HL-60 (cell line): Measurements from ENCODE around the gene TNIK.

Source experiments
- GABPA ChIP-seq: IDR thresholded peaks from 2 replicates; pipeline ENCODE4 v1.6.1; 2012; ENCODE audit warnings: low read depth
- POLR2AphosphoS5 ChIP-seq: IDR thresholded peaks from 2 replicates; pipeline ENCODE4 v1.6.1; 2012; ENCODE audit warnings: low read depth
- TF ChIP-seq, protein P1 (sequence below): IDR thresholded peaks from one replicate; pipeline ENCODE4 v1.5.1; 2011; ENCODE audit warnings: low read length, control low read depth, inconsistent platforms; ENCODE audit not compliant: insufficient read depth
- TF ChIP-seq, protein P2 (sequence below): IDR thresholded peaks from 2 replicates; pipeline ENCODE4 v1.6.1; 2012; ENCODE audit warnings: low read depth; ENCODE audit not compliant: insufficient replicate concordance

- TF ChIP-seq, protein P1, sequence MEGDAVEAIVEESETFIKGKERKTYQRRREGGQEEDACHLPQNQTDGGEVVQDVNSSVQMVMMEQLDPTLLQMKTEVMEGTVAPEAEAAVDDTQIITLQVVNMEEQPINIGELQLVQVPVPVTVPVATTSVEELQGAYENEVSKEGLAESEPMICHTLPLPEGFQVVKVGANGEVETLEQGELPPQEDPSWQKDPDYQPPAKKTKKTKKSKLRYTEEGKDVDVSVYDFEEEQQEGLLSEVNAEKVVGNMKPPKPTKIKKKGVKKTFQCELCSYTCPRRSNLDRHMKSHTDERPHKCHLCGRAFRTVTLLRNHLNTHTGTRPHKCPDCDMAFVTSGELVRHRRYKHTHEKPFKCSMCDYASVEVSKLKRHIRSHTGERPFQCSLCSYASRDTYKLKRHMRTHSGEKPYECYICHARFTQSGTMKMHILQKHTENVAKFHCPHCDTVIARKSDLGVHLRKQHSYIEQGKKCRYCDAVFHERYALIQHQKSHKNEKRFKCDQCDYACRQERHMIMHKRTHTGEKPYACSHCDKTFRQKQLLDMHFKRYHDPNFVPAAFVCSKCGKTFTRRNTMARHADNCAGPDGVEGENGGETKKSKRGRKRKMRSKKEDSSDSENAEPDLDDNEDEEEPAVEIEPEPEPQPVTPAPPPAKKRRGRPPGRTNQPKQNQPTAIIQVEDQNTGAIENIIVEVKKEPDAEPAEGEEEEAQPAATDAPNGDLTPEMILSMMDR: no peak
- TF ChIP-seq GABPA (no peak), POLR2AphosphoS5 (no peak)
- TF ChIP-seq, protein P2, sequence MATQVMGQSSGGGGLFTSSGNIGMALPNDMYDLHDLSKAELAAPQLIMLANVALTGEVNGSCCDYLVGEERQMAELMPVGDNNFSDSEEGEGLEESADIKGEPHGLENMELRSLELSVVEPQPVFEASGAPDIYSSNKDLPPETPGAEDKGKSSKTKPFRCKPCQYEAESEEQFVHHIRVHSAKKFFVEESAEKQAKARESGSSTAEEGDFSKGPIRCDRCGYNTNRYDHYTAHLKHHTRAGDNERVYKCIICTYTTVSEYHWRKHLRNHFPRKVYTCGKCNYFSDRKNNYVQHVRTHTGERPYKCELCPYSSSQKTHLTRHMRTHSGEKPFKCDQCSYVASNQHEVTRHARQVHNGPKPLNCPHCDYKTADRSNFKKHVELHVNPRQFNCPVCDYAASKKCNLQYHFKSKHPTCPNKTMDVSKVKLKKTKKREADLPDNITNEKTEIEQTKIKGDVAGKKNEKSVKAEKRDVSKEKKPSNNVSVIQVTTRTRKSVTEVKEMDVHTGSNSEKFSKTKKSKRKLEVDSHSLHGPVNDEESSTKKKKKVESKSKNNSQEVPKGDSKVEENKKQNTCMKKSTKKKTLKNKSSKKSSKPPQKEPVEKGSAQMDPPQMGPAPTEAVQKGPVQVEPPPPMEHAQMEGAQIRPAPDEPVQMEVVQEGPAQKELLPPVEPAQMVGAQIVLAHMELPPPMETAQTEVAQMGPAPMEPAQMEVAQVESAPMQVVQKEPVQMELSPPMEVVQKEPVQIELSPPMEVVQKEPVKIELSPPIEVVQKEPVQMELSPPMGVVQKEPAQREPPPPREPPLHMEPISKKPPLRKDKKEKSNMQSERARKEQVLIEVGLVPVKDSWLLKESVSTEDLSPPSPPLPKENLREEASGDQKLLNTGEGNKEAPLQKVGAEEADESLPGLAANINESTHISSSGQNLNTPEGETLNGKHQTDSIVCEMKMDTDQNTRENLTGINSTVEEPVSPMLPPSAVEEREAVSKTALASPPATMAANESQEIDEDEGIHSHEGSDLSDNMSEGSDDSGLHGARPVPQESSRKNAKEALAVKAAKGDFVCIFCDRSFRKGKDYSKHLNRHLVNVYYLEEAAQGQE: no peak
These were observed 178.8 kb downstream of the TNIK start for GRCh38 chr3:171281256-171281992.
